Measurements from ENCODE around the gene KRT6A.
"Not testable (repeated sequence)": the region's sequence is repeated elsewhere in the genome, so short reads cannot be mapped to it uniquely, and the experiment has no call there.

GRCh38 chr12:52500574-52500973 lies 7.5 kb upstream of the KRT6A start:
- not testable (repeated sequence) for TF ChIP-seq CTCF, EZH2 (IDR thresholded peaks at IDR 0.05)

All from neural progenitor cell (in vitro differentiated cells).